Muscle of back (tissue), 11 donors: ENCODE measurements around the gene BTBD17. TPM values are rescaled to one million over a fixed set of nuclear protein-coding genes. Genes with fewer than 3 reads are reported as not detected.

Experiments
- DNase-seq, 3 donors: peaks; one replicate each; pipeline versions ENCODE4 v3.0.0 to v3.0.0-alpha.2; 2013
- polyA plus RNA-seq, 10 donors: library from polyadenylated mRNA; unstranded; fragments of 120-200 nt; gene quantifications; one replicate each; pipeline ENCODE4 v1.2.1, GENCODE V29; 2013; ENCODE audit not compliant: insufficient read length in 10 of 10

BTBD17 gene
- polyA plus RNA-seq, 10 donors, result 0.09 to 0.24 (median 0.15) TPM; not detected in 2

DNA sequence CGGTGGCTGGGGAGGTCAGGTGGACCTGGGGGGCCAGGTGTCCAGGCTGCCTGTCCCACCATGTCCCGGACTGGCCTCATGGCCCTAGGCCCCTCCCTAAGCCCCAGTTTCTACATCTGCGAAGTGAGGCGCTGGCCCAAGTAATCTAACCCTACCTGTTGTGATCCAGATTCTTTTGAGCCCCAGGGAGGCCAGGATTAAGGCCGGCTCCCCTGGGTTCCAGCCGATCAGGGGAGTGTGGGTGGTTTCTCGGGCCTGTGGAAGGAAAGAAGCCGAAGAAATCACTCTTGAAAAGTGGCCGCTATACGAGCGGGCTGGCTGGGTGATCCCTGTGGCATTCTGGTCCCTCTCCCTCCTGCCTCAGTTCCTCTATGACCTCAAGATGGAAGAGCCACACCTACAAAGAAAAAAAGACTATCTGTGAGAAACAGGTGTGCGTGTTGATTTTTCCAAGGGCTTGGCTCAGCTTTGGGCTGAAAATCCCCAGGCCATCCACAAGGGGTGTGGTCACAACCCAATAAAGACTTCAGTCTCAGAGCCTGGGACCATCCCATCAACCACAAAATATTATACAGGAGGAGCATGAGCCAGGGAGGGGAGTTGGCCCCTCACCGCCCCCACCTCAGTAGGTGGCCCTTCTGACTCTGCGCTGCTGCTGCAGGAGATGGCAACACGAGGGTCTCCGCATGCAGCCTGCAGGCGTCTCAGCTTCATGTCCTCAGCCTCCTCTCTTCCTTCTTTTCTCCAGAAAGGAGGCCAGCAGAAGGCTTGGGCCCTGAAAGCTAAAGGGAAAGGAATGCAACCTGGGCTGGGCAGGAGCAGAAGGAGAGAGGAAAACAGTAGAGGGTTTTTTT, 25.9 kb upstream of the BTBD17 start:
- DNase-seq, result no peak

DNA sequence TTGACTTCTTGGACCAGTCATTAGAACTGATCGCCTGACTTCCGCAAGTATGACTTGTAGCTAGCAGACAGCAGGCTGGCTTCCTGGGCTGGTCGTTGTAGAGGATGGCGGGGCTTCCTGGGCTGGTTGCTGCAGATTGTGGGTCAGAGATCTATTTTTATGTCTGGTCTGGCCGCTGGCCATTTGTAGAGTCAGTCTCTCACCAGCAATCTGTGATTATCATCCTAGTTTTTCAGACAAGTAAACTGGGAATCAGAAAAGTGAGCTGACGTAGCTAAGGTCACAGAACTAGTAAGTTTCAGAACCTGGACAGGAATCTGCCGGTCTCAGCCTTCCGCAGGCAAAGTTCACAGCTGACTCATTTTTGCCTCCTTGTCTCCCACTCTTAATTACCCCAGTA, 24.7 kb upstream of the BTBD17 start:
- peak in 1 of 3 donors; percentile 55 for DNase-seq

DNA sequence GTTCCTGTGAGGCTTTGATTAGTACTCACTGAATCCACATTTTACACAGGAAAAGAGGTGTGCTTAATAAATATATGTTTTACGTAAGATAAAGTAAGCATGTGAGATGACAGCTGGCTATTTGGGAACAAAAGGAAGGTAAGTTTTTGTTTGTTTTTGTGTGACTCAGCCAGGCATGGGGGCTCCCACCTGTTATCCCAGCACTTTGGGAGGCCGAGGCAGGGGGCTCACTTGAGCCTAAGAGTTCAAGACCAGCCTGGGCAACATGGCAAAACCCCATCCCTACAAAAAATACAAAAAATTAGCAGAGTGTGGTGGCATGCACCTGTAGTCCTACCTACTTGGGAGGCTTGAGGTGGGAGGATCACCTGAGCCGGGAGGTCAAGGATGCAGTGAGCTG, 23.5 kb upstream of the BTBD17 start:
- no peak for DNase-seq

DNA sequence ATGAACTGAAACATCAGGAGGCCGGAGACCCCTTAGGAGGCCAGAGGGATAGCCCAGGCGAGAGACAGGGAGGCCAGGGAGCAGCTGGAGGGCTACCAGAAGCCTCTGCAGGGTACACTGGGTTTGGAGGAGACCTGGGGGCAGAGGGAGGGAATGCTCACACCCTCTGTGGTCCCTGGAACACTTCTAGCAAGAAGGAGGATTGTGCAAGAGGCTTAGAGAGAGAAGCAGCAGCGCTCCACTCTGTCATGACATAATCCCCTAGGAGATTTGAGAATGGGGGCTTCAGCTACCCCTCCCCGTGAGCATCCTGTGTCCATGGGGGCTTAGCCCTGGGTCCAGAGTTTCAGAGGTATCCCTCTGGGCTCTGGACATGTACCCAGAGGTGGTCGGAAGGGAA, 21.5 kb upstream of the BTBD17 start:
- DNase-seq, result no peak

DNA sequence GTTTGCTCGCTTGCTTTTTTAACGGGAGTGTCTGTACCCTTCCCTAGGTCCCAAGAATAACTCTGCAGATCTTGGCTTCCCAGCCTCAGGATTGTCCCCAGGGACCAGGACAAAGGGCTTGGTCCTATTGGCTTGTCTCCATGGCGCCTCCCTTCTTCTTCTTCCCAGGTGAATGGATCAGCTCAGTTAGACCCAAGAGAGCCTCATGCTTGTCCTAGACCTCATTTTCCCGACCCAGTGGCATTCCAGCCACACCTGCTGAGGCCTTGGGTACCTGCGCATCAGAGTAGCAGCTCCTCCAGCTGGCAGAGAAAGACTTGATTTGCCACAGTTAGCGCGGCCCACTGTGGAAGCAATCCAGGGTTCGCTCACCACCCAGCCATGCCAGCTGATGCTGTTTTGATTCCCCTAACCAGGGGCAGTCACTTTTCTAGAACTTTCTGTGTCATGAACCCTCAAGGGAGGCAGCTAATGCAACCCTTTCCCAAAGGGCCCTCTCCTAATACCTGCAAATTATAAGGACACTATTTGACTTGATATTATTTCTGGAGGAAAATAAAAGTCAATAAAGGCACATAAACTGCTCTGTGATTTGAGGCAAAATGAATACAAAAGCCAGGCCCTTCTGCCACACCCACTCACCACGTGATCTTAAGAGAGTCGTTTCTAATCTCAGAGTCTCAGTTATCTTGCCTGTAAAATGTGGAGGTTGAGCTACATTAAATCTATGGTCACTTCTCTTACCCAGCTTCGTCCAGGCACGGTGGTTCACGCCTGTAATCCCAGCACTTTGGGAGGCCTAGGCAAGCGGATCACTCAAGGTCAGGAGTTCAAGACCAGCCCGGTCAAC, 19.5 kb upstream of the BTBD17 start:
- peak in 1 of 3 donors; percentile 4 for DNase-seq

DNA sequence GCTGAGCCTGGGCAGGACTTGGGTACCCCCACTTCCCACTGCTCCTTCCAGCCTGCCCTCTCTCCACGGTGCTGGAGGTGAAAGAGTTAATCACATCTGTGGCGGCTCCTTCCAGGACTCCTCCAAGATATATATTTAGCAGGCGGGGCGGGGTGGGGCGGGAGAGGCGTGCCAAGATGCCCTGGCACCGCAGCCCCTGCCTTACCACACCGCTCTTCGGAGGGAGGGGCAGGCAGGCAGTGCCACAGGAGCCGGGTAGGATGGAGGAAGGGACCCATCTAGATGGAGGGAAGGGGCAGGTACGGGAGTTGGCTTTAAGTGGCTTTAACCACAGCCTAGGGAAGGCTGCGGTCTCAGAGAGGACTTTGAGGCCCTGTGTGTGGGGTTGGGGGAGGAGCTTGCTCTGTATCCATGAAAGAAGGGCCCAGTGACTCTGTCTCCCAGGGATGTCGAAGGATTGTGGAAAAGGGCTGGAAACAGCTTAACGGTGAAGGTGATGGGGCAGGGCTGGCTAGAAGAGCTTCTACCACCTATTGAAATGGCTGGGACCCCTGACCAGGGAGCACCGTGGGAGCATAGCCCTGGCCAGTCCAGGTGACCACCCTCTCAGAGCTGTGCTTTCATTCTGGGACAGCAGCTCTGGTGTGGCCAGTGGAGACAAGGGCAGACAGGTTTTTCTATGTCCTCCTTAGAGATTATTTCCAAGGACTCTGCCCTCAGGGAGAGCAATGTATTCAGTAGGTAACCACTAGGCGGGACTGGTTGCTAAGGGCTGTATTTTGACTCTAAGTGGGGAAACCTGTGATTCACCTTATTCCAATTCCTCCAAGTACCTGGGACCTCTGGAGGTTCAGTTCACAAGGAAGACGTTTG, 18.7 kb upstream of the BTBD17 start:
- peak in 2 of 3 donors; percentile 43 for DNase-seq

DNA sequence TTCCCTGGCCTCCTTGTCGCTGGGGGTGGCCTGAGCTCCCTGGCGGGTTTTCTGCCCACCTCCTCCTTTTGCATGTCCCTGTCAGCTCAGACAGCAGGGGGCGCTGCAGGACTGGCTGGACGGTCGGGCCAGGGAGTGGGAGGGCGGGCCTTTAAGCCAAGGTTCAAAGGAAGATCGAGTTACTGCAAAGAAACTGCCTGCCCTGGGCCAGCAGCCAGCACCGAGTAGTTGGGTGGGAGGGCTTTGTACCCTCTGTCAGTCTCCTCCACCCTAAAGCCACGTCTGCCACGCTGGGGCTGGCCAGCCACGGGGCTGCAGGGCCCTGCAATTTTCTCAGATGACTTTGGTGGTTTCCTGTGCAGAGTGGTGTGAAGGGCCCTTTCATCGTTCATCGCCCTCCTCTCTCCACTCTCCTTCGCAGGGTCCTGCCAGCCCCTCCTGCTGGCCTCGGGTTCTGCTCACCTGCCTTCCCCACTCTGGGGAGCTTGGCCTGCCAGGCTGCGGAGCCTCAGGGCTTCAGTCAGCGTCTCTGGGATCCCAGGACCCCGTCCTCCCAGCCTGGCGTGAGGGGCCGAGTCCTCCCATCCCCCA, 17.9 kb upstream of the BTBD17 start:
- peak; percentile 83 to 95 (median 92) for DNase-seq

DNA sequence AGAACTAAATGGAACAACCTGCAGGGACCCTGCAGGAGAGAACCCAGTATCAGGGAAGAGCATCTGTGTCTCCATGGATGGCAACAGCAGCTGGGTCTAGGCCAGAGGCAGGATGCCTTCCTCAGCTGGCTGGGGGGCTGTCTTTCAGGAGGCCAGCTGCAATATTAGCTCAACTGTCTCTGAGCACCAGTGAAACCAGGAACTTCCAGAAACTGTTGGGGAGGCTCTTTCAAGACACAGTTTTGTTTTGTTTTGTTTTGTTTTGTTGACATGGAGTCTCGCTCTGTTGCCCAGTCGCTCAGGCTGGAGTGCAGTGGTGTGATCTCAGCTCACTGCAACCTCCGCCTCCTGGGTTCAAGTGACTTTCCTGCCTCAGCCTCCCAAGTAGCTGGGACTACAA, 13.2 kb upstream of the BTBD17 start:
- DNase-seq, result peak in 1 of 3 donors; percentile 23

DNA sequence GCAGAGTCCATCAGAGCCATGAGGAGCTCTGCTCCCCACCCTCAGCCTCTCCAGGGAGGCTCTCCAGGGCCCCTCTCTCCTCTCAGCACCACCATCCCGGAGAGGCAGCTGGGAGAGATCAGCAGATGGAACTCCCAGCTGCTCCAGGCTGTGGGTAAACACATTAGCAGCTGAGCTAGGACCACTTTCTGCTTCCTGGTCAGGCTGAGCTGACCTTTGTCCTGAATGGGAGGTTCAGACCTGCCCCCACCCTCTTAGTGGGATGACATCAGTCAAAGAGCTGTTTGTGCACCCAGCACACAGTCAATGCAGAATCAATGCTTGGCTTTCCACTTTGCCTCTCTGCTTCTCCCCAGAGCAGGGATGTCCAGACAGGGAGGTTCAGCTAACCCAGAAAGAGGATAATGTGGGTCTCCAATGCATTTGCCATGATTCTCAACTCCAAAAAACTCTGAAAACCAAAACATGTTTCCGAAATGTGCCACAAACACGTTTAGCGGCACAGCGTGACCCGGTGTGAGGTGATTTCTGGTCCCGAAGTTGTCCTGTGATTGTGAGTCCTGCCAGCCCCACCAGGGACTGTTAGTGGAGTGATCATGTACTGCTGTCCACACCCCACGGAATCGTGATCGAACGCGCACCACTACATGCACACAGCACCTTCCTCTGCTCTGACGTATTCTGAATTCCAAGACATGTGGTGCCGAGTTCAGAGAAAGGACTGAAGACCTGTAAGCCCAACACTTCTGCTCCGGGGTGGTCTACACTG, 12.4 kb upstream of the BTBD17 start:
- peak in 1 of 3 donors; percentile 40 for DNase-seq

DNA sequence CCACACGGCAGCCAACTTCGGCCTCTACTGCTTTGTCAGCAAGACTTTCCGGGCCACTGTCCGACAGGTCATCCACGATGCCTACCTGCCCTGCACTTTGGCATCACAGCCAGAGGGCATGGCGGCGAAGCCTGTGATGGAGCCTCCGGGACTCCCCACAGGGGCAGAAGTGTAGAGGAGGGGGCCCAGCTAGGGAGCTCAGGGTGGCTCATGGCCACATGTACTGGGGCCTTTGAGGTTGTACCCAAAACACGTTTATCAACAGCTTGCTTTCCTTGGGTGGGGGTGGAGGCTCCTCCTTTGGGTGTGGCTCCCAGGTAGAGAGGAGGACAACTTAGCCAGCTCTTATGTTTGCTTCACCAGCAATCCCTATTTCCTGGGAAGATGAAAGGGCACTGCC, 10.8 kb upstream of the BTBD17 start:
- no peak for DNase-seq

DNA sequence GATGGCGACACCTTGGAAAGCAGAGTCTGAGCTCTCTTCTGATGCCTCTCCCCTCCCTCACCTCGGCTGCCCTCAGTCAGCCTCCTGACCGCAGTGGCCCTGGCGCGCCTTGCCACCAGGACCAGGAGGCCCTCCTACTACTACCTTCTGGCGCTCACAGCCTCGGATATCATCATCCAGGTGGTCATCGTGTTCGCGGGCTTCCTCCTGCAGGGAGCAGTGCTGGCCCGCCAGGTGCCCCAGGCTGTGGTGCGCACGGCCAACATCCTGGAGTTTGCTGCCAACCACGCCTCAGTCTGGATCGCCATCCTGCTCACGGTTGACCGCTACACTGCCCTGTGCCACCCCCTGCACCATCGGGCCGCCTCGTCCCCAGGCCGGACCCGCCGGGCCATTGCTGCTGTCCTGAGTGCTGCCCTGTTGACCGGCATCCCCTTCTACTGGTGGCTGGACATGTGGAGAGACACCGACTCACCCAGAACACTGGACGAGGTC, 10.0 kb upstream of the BTBD17 start:
- no peak for DNase-seq

DNA sequence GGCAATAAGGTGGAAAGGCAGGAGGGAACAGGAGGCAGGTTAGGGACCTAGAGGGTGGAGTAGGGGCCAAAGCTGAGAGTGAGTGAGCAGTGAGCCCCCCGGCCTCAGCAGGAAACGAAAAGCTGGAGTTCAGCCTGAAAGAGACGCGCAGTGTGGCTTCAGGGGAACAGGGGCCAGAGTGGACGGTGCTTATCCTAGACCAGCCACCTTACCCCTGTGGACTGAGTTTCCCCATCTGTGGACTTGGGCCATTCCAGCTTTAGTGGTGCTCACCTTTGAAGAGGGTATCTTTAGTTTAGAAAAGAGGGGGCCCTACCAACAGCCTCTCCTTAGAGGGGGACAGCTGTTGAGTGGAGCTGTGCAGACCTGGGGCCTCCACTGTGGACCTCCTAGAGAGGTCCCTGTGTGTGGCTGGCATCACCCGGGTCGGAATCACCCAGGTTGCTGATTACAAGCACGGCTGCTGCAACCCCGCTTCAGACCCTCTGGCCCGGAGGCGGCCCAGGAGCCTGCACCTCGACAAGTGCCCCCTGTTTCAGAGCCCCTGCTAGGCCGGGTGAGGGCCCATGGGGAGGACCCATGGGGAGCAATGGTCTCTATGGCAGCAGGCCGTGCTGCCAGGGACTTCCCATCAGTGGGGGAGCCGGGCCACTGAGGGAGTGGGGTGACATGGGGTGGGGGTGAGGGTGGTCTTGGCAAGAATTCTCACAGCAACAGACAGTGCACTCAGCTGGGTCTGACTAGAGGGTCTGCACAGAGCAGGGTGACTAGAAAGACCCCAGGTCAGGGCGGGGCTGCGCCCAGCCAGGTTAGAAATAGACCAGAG, 8.2 kb upstream of the BTBD17 start:
- DNase-seq, result no peak

DNA sequence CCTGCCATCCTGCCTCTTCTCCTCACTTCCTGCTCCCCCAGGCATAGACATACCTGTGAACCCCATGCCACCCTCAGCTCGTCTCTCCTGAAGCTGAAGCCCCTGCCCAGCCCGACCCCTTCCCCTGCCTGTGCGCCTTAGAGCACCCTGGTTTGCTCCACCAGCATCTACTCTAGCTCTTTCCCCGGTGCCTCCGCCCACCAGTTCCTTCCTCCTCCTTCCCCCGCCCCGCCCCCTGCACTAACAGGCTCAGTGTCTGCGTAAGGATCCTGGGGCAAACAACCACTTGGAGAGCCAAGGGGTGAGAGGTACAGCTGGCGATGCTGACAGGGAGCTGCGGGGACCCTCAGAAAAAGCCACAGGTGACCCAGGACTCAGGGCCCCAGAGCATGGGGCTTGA, 7.6 kb upstream of the BTBD17 start:
- no peak for DNase-seq

DNA sequence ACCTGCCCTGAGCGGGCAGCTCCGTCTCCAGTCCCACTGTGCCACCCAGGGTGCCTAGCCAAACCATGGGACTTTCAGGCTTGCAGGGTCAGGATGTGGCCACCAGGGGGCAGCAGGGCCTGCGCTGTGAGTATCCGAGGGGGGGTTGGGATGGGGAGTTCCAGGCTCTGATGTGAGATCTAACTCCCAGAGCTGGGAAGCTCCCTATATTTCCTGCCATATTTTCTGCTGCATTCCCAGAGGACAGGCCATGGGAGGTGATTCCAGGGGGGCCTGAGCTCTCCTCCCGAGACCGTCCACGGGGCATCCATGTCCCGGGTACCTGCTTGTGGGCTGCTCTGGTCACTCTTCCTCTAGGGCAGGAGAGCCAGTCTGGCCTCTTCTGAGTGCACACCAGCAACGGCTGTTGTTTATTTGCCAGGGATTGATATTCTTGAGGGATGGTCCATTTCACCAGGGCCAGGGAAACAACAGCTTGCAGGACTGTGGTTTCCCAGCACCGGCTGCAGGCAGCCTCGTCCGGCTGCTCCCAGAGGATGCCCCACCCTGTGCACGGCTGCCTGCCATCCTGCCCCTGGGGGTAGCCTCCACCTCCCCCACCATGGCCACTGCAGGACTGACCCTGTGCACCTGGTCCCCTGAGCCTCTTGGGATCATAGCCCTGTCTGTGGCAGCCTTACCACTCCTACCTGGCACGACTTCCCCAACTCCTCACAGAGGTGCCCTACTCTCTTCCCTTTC, 6.8 kb upstream of the BTBD17 start:
- peak; percentile 34 to 77 (median 65) for DNase-seq

DNA sequence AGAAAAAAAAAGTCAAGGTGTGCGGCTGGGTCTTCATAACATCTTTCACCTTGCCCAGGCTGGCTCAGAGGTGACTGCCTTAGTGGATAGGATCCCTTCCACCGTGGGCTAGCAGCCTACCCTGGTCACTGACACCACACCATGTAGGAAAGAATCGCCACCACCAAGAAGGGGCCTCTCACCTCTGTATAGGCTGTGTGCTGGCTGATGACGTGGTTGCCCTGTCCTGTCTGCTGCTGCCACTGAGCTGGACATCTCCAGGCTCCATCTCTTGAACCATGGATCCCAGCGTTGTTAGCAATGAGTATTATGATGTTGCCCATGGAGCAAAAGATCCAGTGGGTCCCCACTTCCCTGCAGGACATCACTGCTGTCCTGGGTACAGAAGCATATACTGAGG, 5.5 kb upstream of the BTBD17 start, which contains the start of gene GPR142:
Gene GPR142, plus strand, starts transcription at position 301 of the 400 bp plus-strand sequence. CDS start 2,035 bp downstream, outside the sequence.
- DNase-seq, result no peak

DNA sequence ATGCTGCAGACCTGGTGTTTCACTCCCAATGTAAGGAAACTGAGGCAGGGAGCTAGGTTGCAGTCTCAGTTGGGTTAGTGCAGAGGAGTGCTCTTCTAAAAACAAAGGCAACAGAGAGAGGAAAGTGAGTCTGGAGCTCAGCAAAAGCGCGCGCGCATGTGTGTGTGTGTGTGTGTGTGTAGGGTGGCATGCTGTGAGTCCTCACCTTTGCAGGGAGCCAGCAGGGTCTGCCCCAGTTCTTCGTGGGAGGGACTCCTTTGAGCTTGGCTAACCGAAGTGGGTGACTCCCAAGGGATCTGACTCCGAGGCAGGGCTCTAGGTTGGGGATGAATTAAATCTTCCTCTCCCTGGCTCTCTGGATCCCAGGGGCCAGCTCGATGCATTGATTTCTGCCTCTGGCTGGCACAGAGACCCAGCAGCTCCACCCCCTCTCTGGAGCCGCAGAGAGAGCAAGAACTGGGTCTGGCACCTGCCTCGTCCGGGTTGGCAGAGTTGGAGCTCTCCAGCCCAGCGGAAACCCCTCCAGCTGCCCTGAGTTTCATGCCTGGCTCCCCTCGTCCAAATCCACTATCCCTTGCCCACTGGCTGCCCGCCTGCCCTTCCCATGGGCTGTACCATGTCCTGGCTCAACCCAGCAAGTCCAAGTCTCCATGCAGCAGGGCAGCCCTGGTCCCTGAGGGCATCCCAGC, 1.3 kb upstream of the BTBD17 start:
- DNase-seq, result peak in 2 of 3 donors; percentile 47 to 55

DNA sequence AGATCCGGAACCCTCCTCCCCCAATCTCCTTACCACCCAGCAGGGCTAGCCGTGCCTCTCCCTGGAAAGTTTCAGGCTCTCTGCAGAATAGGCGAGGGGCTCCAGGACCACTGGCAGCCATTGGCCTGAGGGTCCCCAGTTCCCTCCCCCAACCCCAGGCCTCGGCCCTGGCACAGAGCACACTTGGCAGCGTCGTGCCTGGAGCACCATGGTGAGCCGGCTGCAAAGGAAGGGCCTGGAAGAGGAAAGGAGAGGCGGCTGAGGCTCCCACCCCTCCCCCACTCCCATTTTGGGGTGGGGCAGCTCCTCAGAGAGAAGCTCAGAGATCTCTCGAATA, 369 bp upstream of the BTBD17 start:
- DNase-seq, result no peak

DNA sequence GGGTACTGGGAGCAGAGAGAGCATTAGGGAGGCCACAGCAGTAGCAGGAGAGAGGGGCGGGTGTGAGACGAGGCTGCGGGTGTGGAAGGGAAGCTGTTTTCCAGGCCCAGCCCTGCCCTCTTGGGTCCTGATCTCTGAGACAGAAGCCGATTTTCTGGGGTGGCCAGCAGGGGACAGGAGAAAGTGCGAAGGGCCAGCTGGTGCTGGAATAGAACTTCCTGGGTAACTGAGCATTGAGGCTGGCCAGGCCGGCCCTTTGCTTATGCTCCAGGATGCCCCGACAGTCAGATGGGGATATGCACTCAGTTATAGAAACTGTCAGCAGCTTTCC, 804 bp downstream of the BTBD17 start:
- no peak for DNase-seq
